ENCODE measurements around the gene PROKR1.

The PROKR1 gene

GRCh38 chr2:68620772-68621171 lies 22.6 kb upstream of the PROKR1 start:
- in situ Hi-C loops (cut with HindIII; ENCODE audit: low pct_ligation_motif_present, low sequenced_read_pairs), result no loop called here
- no peaks in the 10 kb centered on the region for H3K36me3 ChIP-seq (replicated peaks)
- H3K27me3 ChIP-seq (replicated peaks), result no peaks in the 10 kb centered on the region
- DNase-seq, result no peak
- H3K4me3 ChIP-seq (ENCODE audit: low read depth, low read length), result no peak overlapping the region
- TF ChIP-seq CTCF (IDR thresholded peaks at IDR 0.05; ENCODE audit: low read depth, low read length, missing control alignments), result no peak
- no peak overlapping the region for H3K27ac ChIP-seq

GRCh38 chr2:68623820-68624219 lies 19.6 kb upstream of the PROKR1 start:
- no peak for DNase-seq
- in situ Hi-C loops (cut with HindIII; ENCODE audit: low pct_ligation_motif_present, low sequenced_read_pairs), result no loop called here

GRCh38 chr2:68627615-68628014 lies 15.8 kb upstream of the PROKR1 start:
- H3K36me3 ChIP-seq (replicated peaks), result no peaks in the 10 kb centered on the region
- no peaks in the 10 kb centered on the region for H3K27me3 ChIP-seq (replicated peaks)
- DNase-seq, result no peak
- no peak overlapping the region for H3K27ac ChIP-seq
- H3K4me3 ChIP-seq (ENCODE audit: low read depth, low read length), result no peak overlapping the region
- no peak for TF ChIP-seq CTCF (IDR thresholded peaks at IDR 0.05; ENCODE audit: low read depth, low read length, missing control alignments)
- in situ Hi-C loops (cut with HindIII; ENCODE audit: low pct_ligation_motif_present, low sequenced_read_pairs), result no loop called here

More at GRCh38 chr2:68623820-68624219, 19.6 kb upstream of the PROKR1 start:
- TF ChIP-seq CTCF (IDR thresholded peaks at IDR 0.05; ENCODE audit: low read depth, low read length, missing control alignments), result no peak
- no peaks in the 10 kb centered on the region for H3K36me3 ChIP-seq (replicated peaks)
- H3K4me3 ChIP-seq (ENCODE audit: low read depth, low read length), result no peak overlapping the region
- no peaks in the 10 kb centered on the region for H3K27me3 ChIP-seq (replicated peaks)
- no peak overlapping the region for H3K27ac ChIP-seq

DNA sequence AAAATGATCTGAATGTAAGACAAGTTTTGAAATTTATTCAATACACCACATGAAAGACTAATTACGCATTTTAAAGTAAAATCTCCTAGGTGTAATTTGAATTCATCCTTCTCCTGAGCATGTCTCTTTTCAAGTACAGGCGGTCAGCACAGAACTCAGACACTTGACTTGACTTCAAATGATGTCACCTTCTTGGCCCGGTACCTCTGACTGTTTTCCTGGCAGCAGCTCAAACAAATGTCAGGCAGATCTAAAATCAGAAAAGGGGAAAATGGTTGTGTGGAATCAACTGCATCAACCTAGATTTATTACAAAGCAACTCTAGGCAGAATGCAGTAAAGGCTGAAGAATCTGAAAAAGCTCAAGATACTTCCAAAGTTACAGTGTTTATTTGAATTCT lies 11.4 kb upstream of the PROKR1 start:
- Histone ChIP-seq H3K27ac (no peak overlapping the region), H3K27me3 (replicated peaks) (peaks cover 3% of the 10 kb centered on the region), H3K4me3 (ENCODE audit: low read depth, low read length) (no peak overlapping the region), H3K36me3 (replicated peaks) (no peaks in the 10 kb centered on the region)
- no peak for DNase-seq
- no peak for TF ChIP-seq CTCF (IDR thresholded peaks at IDR 0.05; ENCODE audit: low read depth, low read length, missing control alignments)
- in situ Hi-C loops (cut with HindIII; ENCODE audit: low pct_ligation_motif_present, low sequenced_read_pairs), result no loop called here

DNA sequence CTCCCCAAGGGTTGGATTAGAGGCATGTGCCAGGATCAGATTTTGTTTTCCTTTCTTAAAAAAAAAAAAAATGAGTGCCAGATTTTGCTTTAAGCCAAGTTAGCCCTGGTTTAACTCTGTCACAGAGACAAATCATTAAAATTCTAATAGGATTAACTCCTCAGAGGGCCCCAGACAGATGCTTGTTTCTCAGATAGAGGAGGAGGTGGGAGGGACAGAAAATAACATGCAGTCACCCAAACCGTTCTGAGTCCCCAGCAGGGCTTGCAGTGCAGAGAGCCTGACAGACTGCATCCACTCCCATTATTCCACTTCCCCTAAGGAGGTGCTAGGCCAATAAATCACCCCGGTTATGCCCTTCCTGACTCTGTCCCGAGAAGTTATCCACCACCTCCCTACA lies 6.3 kb upstream of the PROKR1 start:
- no peak for TF ChIP-seq CTCF (IDR thresholded peaks at IDR 0.05; ENCODE audit: low read depth, low read length, missing control alignments)
- no peak for DNase-seq
- no peak overlapping the region for H3K4me3 ChIP-seq (ENCODE audit: low read depth, low read length)
- H3K27me3 ChIP-seq (replicated peaks), result peaks cover 12% of the 10 kb centered on the region
- in situ Hi-C loops (cut with HindIII; ENCODE audit: low pct_ligation_motif_present, low sequenced_read_pairs), result no loop called here
- no peaks in the 10 kb centered on the region for H3K36me3 ChIP-seq (replicated peaks)
- no peak overlapping the region for H3K27ac ChIP-seq

GRCh38 chr2:68643874-68644485 lies 601 bp downstream of the PROKR1 start:
- peaks cover 53% of the 10 kb centered on the region for H3K27me3 ChIP-seq (replicated peaks)
- H3K36me3 ChIP-seq (replicated peaks), result no peaks in the 10 kb centered on the region
- peak overlapping the region; percentile 32 for H3K4me3 ChIP-seq (ENCODE audit: low read depth, low read length)
- no peak for TF ChIP-seq CTCF (IDR thresholded peaks at IDR 0.05; ENCODE audit: low read depth, low read length, missing control alignments)
- H3K27ac ChIP-seq, result no peak overlapping the region
- in situ Hi-C loops (cut with HindIII; ENCODE audit: low pct_ligation_motif_present, low sequenced_read_pairs), result no loop called here
- no peak for DNase-seq
